COLO668 (cell line): ENCODE data around the gene FUT3.
"Not testable (repeated sequence)": the region's sequence is repeated elsewhere in the genome, so short reads cannot be mapped to it uniquely, and the experiment has no call there.

Experiments
- DNase-seq: peaks from one replicate; lab custom pipeline; 2025; ENCODE audit not compliant: unreplicated experiment; lab: John Stamatoyannopoulos, UW

The FUT3 gene

GRCh38 chr19:5882421-5882968, 31.2 kb upstream of the FUT3 start:
- DNase-seq = no peak

GRCh38 chr19:5881543-5882299, 30.5 kb upstream of the FUT3 start:
- DNase-seq = peak; percentile 66

- peak; percentile 67 for DNase-seq
Observed at GRCh38 chr19:5880604-5881078, 29.4 kb upstream of the FUT3 start.

- no peak for DNase-seq
Observed at GRCh38 chr19:5880196-5880595, 28.9 kb upstream of the FUT3 start.

- no peak for DNase-seq
Observed at GRCh38 chr19:5877882-5878281, 26.6 kb upstream of the FUT3 start.

GRCh38 chr19:5877427-5877826, 26.2 kb upstream of the FUT3 start:
- DNase-seq = no peak

GRCh38 chr19:5874496-5874895, 23.2 kb upstream of the FUT3 start:
- not testable (repeated sequence) for DNase-seq

GRCh38 chr19:5873617-5874199, 22.5 kb upstream of the FUT3 start:
- no peak for DNase-seq

- DNase-seq = no peak
Observed at GRCh38 chr19:5870986-5871394, 19.7 kb upstream of the FUT3 start.

- no peak for DNase-seq
Observed at GRCh38 chr19:5867201-5868136, 16.2 kb upstream of the FUT3 start.

- DNase-seq = no peak
Observed at GRCh38 chr19:5865772-5866171, 14.5 kb upstream of the FUT3 start.

- DNase-seq = no peak
Observed at GRCh38 chr19:5864725-5865486, 13.7 kb upstream of the FUT3 start.

- no peak for DNase-seq
Observed at GRCh38 chr19:5864013-5864720, 12.9 kb upstream of the FUT3 start.

GRCh38 chr19:5863030-5863665, 11.9 kb upstream of the FUT3 start:
- DNase-seq = no peak

- DNase-seq = no peak
Observed at GRCh38 chr19:5857203-5858081, 6.2 kb upstream of the FUT3 start.

- not testable (repeated sequence) for DNase-seq
Observed at GRCh38 chr19:5855151-5855550, 3.9 kb upstream of the FUT3 start.

GRCh38 chr19:5854121-5854520, 2.9 kb upstream of the FUT3 start:
- DNase-seq = not testable (repeated sequence)

- no peak for DNase-seq
Observed at GRCh38 chr19:5850743-5851293, 431 bp downstream of the FUT3 start.
